Stimulated activated CD8-positive, alpha-beta memory T cell treated with anti-CD3 and anti-CD28 coated beads, Interleukin-7, amount 100 ng/mL, for 4 hours (primary cell): ENCODE data around the gene RNASEH2A.
"Not testable (repeated sequence)": the region's sequence is repeated elsewhere in the genome, so short reads cannot be mapped to it uniquely, and the experiment has no call there.

Experiments
- DNase-seq, 2 donors: peaks; one replicate each; pipeline ENCODE4 v3.0.0-alpha.2; 2020; ENCODE audit warnings: low read depth in 2 of 2

The RNASEH2A gene

DNA sequence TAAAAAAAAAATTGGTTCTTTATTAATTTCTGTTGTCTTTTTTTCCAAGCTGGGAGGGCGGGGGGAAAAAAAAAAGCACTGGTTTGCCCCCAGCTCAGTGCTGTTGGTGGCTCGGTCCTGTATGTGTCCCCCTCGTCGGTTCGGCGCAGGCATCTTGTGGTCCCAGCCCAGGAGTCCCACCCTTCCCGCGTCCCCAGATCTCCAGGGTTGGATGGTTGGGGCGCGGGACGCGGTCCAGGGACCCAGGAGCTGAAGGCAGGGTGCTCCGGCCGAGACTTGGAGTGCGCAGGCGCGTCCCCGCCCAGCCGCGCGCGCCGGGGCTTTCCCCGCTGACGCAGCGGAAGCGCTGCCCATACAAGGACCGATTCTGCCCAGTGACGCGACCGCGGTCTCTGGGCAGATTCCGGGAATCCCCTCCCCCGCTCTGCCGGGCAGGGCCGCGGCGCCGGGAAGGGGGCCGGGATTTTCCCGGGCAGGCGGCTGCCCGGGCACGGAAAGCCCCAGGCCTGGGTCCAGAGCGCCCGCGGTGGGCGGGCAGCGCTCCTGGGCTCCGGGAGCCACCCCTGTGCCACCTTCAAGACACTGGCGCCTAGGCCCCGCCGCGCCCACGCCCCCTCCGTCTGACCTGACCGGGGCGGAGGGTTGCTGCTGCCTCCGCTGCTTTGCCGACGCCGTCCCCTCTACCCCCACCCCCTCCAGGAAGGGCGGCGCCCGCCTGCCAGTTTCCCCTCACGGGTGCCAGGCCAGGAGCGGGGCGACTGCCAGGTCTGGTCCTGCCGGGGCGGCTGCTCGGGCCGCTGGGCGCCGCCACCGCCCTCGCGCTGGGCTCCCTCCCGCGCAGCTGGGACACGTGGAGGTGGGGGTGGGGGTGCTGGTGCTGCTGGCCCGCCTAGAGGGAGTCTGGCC is 12.8 kb upstream of the RNASEH2A start:
- peak; percentile 89 to 97 for DNase-seq

DNA sequence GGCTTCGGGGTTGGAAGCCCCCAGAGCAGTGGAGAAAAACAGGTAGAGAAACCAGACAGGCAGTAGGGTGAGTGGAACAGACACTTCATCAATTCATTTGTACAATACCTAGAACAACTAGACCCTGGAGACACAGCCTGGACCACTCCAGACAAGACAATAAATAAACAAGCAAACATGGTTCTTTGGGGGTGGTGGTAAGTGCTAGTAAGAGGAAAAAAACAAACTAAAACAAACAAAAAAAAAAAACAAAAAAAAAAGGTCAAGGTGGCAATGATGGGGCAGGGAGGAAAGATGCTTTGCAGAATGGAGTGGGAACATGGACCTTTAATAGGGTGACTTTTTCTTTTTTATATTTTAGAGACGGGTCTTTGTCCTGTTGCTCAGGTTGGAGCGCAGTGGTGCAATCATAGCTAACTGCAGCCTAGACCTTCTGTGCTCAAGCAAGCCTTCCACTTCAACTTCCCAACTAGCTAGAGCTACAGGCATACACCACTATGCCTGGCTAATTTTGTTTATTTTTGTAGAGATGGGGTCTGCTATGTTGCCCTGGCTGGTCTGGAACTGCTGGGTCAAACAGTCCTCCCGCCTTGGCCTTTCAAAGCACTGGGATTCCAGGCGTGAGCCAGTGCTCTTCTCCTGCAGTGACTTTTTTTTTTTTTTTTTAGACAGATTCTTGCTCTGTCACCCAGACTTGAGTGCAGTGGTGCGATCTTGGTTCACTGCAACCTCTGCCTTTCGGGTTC is 12.0 kb upstream of the RNASEH2A start:
- no peak for DNase-seq

DNA sequence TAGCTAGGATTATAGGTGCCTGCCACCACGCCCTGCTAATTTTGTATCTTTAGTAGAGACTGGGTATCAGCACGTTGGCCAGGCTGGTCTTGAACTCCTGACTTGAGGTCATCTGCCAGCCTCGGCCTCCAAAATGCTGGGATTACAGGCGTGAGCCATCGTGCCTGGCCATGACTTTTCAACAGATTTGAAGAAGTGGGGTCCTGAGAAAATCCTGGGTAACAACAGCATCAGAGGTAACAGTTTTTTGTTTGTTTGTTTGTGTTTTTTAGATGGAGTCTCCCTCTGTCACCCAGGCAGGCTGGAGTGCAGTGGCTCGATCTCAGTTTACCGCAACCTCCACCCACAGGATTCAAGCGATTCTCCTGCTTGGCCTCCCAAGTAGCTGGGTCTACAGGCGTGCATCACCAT is 11.4 kb upstream of the RNASEH2A start:
- DNase-seq: no peak

DNA sequence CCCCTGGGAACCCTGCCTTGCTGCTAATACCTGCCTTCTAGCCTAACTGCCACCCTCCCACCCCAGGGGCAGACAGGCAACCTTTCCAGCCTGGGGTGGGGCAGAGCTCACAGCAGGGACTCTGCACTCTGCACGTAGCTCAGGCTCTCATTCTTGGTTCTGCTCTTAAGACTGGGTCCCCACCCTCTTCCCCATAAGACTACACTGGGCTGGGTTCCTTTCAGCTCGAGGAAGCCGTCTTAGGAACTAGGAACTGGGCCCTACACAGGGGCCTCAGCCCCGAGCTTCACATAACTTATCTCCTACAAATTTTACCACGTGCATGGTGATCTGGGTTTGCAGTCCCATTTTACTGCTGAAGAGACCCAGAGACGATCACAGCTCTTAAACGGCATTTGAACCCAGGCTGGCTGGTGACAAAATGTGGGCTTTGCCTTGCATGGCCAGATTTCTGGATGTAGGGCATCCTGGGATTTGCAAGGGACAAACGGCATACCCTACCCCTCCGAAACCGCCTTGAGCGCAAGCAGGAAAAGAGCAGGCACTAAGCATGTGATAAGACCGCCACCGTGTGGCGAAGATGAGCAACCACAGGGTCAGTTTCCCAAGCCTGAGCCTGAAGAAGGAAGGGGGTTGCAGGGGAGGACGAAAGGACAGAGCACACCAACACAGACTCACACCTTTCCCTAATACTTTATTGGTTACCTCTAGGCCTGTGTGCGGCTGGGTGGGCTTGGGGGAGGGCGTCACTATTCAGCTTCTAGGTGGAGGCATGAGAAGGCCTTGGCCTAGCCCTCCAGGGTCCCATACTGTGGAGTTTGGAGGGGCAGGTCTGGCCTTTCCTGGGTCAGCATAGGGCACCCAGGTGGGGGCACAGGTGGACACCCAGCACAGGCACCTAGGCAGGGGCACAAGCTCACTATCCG is 10.0 kb upstream of the RNASEH2A start:
- peak in 1 of 2 donors; percentile 57 for DNase-seq

DNA sequence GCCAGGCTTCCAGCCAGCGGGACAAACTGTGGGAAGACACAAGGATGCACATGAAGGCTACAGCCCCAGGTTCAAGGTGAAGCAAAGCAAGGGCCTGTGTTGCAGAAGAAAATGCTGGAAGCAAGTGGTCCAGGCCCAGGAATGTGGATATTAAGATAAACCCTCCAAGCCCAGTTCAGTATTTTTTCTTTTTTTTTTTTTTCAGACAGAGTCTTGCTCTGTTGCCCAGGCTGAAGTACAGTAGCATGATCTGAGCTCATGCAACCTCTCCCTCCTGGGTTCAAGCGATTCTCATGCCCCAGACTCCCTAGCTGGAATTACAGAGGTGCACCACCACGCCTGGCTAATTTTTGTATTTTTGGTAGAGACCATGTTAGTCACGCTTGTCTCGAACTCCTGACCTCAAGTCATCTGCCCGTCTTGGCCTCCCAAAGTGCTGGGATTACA is 9.2 kb upstream of the RNASEH2A start:
- DNase-seq: no peak

DNA sequence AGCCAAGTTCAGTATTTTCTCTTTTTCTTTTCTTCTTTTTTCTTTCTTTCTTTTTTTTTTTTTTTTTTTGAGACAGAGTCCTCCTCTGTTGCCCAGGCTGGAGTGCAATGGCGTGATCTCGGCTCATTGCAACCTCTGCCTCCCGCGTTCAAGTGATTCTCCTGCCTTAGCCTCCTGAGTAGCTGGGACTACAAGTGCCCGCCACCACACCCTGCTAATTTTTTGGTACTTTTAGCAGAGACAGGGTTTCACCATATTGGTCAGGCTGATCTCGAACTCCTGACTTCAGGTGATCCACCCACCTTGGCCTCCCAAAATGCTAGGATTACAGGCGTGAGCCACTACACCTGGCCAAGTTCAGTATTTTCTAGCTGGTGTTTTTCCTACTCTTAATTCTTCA is 8.8 kb upstream of the RNASEH2A start:
- DNase-seq: not testable (repeated sequence)

DNA sequence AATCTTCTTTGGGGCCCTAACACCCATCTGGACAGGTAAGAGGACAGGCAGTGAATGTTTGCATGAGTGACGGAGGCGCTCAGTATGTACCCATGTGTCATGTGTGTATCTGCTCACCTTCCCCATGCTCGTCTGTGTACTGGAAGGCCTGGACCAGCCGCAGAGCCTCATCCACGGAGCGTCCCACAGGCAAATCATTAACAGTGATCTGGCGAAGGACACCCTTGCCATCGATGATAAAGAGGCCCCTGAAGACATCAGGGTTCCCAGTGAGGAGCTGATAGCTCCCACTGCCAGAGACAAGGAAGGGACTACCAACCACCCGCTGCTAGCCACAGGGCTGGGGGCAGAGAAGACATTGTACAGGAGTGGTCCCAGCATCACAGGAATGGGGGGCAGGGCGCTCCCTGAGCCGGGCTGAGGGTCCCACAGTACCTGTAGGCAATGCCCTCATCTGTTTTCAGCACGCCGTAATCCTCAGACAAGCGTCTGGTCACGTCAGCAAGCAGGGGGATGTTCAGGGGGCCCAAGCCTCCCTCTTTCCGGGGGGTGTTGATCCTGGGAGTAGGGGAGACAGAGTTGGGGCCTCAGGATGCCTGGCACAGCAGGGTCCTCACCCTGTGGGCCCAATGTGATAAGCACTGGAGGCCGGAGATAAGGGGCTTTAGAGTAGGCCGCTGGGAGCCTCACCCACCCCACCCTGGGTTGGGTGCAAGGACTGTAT is 6.5 kb upstream of the RNASEH2A start:
- no peak for DNase-seq

DNA sequence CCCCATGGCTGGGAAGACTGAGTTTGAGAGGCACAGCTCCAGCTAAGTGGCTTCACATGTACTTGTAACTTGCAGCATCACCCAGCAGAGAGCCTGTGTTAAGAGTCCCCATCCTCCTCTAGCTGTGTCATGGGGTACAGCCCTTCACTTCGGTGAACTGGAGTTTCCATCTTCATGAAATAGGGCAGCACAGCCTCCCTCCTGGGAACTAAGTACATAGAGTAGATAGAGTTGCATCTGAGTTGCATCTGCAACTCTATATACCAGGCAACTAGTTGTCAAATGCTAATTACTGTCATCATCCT is 6.0 kb upstream of the RNASEH2A start:
- no peak for DNase-seq

DNA sequence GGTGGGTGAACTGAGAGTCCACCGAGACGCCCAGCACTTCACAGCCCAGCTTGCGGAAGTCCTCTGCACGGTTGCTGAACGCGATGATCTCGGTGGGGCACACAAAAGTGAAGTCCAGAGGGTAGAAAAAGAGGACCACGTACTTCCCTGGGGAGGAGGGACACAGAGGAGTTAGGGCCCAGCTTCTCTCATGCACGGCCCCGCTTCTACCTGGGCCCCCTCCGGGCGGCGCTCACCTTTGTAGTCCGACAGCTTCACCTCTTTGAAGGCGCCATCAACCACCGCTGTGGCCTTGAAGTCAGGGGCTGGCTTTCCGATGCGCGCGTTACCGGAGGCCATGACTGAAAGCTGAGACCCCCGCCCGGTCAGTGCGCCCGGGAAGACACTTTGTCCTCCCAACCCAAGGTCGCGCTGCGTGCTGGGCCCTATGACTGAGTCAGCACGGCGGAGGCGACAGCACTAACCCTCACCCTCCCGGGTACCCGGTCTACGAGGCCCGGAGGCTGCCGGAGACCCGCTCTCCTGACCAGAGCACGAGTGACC is 5.4 kb upstream of the RNASEH2A start:
- no peak for DNase-seq

DNA sequence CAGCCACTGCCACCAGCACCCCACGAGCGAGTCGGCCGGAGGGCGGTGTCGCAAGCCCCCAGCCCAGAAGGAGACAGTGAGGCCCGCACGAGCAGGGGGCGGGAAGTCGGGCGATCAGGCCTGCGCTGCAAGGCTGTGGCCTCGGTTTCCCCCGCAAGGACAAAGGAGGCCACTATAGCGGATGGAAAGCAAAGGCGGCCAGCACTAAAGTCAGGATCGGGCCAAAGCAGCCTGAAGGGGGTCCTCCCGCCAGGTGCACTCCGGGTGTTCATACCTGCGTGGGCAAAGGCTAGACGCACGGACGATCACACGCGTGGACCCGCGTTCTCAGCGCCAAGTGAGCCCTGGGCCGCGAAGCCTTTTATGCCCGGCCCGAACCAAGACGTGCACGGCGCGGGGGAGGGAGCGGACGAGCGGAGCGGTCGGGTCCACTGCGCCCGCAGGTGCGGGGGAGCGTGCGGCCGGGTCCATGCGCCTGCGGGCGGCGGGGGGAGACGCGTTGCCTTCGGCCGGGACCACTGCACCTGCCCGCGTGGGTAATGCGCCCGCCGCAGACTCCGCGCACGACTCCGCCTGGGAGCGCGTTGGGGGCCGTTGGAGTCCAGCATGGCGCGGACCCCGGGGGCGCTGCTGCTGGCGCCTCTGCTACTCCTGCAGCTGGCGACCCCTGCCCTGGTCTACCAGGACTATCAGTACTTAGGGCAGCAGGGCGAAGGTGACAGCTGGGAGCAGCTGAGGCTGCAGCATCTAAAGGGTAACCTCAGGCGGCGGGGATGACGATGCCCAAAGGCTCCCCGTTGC is 4.7 kb upstream of the RNASEH2A start, which contains the start of the genes PRDX2 and THSD8:
PRDX2 (minus strand) TSS at position 335 of the 801 bp plus-strand sequence. CDS start 539 bp downstream, outside the sequence.
THSD8 (plus strand) TSS at position 604 of the 801 bp plus-strand sequence; CDS start at position 607, 3 bp downstream.
- no peak for DNase-seq

DNA sequence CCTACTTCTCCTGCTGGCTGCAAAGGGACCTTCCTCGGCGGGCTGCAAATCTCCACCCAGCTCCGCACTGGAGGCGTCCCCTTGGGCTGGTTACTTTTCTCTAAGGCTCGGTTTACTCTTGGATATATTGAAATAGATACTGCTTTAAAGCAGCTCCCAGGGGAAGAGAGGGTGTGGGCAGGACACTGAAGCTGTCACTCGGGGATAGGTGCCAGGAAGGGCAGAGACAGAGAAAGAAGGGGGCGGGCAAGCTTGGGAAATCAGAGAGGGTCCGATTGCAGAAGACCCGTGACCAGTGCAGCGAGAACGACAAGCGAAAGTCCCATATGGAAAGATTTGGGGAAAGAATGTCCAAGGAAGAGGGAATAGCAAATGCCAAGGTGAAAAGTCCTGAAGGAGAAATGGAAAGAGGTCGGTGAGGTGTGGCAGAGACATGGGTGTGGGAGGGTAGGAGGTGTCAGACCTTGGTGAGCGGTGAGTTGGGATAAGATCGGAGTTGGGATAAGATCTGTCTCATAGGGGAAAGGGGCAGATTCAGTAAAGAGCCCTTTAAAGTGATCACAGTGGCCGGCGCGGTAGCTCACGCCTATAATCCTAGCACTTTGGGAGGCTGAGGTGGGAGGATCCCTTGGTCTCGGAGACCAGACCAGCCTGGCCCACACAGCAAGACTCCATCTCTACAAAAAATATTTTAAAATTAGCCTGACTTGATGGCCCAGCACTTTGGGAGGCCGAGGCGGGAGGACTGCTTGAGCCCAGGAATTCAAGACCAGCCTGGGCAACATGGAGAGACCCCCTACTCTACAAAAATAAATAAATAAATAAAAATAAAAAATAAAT is 3.9 kb upstream of the RNASEH2A start:
- DNase-seq: no peak

DNA sequence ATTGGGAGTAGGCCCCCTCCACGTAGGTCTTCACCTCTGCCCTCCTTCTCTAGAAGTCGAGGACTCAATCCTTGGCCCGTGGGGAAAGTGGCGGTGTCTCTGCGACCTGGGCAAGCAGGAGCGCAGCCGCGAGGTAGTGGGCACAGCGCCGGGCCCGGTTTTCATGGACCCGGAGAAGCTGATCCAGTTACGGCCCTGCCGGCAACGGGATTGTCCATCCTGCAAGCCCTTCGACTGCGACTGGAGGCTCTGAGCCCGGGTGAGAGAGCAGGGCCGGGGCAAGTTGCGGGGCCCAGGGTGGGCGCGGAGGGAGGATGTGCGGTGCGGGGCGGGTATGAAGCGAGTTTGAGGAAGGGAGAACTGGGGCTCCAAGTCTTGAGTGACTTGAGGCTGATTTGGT is 2.3 kb upstream of the RNASEH2A start:
- no peak for DNase-seq

DNA sequence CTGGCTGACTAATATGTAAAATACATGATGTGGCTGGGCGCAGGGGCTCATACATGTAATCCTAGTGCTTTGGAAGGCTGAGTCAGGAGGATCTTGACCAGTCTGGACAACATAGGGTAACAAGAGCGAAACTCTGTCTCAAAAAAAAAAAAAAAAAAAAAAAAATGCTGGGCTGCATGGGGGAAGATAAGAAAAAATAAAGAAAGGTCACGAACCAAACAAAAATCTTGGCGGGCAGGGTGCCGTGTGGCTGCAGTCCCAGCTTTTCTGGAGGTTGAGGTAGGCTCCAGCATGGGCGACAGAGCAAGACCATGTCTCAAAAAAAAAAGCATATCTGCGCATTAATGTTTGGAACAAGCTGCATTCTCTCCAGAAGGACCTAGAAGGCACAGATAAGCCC is 8.7 kb downstream of the RNASEH2A start:
- DNase-seq: no peak

DNA sequence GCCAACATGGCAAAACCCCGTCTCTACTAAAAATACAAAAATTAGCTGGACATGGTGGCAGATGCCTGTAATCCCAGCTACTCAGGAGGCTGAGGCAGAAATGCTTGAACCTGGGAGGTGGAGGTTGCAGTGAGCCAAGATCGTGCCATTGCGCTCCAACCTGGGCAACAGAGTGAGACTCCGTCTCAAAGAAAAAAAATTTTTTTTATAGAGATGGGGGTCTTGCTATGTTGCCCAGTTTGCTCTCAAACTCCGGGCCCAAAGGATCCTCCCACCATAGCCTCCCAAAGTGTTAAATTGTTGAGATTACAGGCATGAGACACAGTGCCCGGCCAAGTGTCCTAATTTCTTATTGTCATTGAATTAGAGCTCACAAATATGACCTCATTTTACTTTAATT is 10.8 kb downstream of the RNASEH2A start:
- DNase-seq: not testable (repeated sequence)

DNA sequence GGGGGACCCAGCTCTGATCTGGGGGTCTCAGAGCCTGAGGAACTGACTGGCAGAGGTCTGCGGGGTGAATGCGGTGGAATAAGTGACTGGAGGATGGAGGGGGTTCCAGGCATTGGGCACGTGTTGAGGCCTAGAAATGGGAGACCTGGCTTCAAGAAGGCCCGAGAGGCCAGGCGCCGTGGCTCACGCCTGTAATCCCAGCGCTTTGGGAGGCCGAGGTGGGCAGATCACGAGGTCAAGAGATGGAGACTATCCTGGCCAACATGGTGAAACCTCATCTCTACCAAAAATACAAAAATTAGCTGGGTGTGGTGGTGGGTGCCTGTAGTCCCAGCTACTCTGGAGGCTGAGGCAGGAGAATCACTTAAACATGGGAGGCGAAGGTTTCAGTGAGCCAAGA is 11.4 kb downstream of the RNASEH2A start:
- DNase-seq: not testable (repeated sequence)

DNA sequence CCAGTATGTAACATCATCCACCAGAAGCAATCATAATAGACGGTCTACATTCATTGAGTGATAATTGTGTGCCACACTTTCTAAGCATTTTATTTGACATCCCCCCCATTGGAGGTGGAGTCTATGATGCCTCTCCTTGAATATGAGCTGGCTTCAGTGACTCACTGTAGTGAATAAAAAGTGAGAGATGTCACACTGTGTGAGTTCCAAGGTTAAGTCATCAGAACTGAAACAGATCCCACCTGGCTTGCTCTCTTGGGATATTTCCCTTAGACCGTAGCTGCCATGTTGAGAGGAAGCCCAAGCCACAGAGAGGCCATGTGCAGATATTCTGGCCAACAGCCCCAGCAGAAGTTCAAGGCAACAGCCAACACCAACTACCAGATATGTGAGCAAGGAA is 15.4 kb downstream of the RNASEH2A start:
- DNase-seq: no peak

DNA sequence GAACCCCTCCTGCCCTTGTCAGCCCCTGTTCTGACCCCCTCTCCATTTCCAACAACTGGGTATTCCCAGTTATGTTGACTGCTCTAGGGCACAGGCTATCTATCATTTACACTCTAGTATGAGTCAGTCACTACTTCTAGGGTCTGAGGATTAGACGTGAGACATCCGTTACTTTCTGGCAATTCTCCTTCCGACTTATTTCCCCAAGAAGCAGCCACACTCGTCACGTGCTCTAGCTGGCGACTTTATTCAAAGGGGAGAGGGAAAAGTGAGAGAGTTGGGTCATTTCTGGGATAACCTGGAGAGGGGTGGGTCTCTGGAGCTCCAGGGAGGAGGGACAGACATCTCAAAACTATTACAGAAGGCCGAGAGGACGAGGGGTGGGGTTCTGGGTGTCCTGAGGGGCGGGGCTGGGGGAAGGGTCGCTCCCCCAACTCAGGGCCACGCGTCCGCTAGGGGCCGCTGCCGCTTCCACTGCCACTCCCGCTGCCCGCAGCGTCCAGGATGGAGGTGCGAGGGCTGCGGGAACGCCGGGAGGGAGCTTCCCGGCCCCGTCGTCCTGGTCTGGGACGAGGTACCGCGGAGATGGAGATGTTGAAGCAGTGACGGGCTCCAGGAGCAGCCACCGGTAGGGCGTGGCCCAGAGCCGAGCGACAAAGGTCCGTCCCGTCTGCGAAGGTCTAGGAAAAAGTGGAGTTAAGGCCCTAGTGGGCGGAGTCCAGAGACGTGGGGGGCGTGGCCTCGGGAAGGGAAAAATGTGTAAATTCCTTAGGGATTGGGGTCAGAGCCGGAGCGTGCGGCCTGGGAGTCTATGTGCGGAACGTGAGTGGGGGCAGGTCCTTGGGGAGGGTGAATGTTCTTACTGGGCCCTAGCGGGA is 19.1 kb downstream of the RNASEH2A start:
- no peak for DNase-seq

DNA sequence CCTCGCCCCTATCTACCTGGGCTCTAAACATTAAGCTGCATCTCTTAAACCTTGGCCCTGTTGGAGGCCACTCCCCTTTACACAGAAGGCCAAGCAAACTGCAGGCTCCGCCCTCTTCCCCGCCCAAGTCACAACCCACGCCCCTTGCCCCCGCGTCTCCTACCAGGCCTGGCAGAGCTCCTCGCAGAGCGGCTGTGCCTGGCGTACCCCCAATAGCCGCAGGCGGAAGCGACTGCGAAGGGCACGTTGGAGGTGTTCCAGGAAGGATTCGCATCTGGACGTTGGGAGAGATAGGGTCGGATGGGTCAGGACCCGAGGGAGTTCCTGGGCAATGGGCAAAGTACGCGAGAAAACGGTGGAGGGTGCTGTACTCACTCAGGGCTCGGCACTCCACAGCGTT is 22.1 kb downstream of the RNASEH2A start:
- DNase-seq: no peak
